Measurements from ENCODE around the gene ANAPC13.

GRCh38 chr3:134482622-134483021 is 3.2 kb downstream of the ANAPC13 start:
- TF ChIP-seq CTCF (IDR thresholded peaks at IDR 0.05) (no peak), POLR2AphosphoS5 (IDR thresholded peaks at IDR 0.05; ENCODE audit: low read depth, low read length) (no peak)
